Gastrocnemius medialis (tissue), 4 donors: Measurements from ENCODE around the gene RRP12. TPM values are rescaled to one million over a fixed set of nuclear protein-coding genes. Genes with fewer than 3 reads are reported as not detected.

Experiments
- ATAC-seq, 2 donors: fragments of 150-250 bp; one replicate each; pipeline ENCODE4 v1.9.1; 2016
- DNase-seq, 2 donors: peaks; one replicate each; pipeline ENCODE4 v3.0.0-alpha.2; 2019
- H3K27ac ChIP-seq, 4 donors: fragments of 200-600 bp; sonication (generic); 1 replicate in 1 of 4; 2 replicates in 3 of 4; pipeline ENCODE4 v1.5.1; 2016 to 2018; ENCODE audit warnings: mild to moderate bottlenecking in 2 of 4, moderate library complexity in 1 of 4
- H3K27me3 ChIP-seq, 3 donors: fragments of 200-600 bp; sonication (generic) in 2 of 3; 1 replicate in 1 of 3; 2 replicates in 2 of 3; pipeline versions ENCODE4 v1.5.1 to v1.6.0; 2016 to 2019; ENCODE audit warnings: mild to moderate bottlenecking in 1 of 3, moderate library complexity in 1 of 3
- H3K36me3 ChIP-seq, 2 donors: fragments of 200-600 bp; sonication (generic) in 1 of 2; one replicate each; pipeline ENCODE4 v1.5.1; 2017 to 2018
- H3K4me1 ChIP-seq, 2 donors: fragments of 200-600 bp; sonication (generic) in 1 of 2; one replicate each; pipeline ENCODE4 v1.5.1; 2016 to 2017; ENCODE audit warnings: mild to moderate bottlenecking in 2 of 2
- H3K4me3 ChIP-seq, 4 donors: fragments of 200-600 bp; sonication (generic) in 3 of 4; 1 replicate in 1 of 4; 2 replicates in 3 of 4; pipeline ENCODE4 v1.5.1; 2016 to 2019; ENCODE audit warnings: mild to moderate bottlenecking in 2 of 4
- H3K9me3 ChIP-seq, 3 donors: fragments of 200-600 bp; sonication (generic) in 2 of 3; 1 replicate in 1 of 3; 2 replicates in 2 of 3; pipeline ENCODE4 v1.5.1; 2016 to 2019
- POLR2A ChIP-seq, 2 donors: fragments of 450-650 bp; IDR thresholded peaks; one replicate each; pipeline ENCODE4 v1.6.1; 2017; ENCODE audit warnings: antibody characterized with exemption in 2 of 2, mild to moderate bottlenecking in 2 of 2, moderate library complexity in 2 of 2
- in situ Hi-C, 4 donors: fragments of 200-750 bp; cut with MboI; loops; one replicate each; pipeline versions ENCODE4 v1.15.0 to v1.8.0; 2017; ENCODE audit warnings: low sequenced_read_pairs in 4 of 4
- intact Hi-C: fragments of 100-400 bp; cut with DNase I; formaldehyde crosslinking; loops from one replicate; pipeline ENCODE4 v1.15.1; 2023; ENCODE audit warnings: low total_unique reads
- total RNA-seq, 4 donors: library from RNA; depleted of rRNA; stranded (reverse); fragments of >200 nt; gene quantifications; one replicate each; pipeline versions ENCODE4 v1.1.0 to v1.2.3, GENCODE V29; 2016
- TF ChIP-seq, protein P1 (sequence below), 5 experiments: fragments of 450-650 bp in 3 of 5; fragments of 200-600 bp in 2 of 5; sonication (generic) in 2 of 5; IDR thresholded peaks in 4 of 5; conservative IDR thresholded peaks in 1 of 5; 1 replicate in 4 of 5; 2 replicates in 1 of 5; pipeline ENCODE4 v1.5.1; 2016 to 2019; ENCODE audit warnings: antibody characterized with exemption in 5 of 5, mild to moderate bottlenecking in 3 of 5, moderate library complexity in 3 of 5

Gene RRP12
- total RNA-seq, 4 donors from 2014 or later = 41.9 to 61.4 (median 49.9) TPM

DNA sequence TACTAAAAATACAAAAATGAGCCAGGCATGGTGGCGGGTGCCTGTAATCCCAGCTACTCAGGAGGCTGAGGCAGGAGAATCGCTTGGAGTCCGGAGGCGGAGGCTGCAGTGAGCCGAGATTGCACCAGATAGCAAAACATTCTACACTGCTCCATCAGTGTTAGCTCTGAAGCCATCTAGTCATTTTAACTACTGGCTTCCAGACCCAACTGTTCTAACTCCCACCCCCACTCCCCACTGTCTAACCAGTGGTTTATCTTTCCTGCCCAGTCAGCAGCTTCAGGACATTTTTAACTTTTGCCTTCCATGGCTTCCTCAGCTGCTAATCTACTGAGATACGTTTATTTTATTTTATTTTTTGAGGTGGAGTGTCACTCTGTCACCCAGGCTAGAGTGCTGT lies 88.2 kb downstream of the RRP12 start:
- intact Hi-C loops (no loop called here), in situ Hi-C loops (no loop called here)
- ATAC-seq = no peak
- no peak overlapping the region for H3K27ac ChIP-seq
- H3K4me1 ChIP-seq = peaks cover 7 to 8% of the 10 kb centered on the region in 2 donors
- DNase-seq = no peak
- TF ChIP-seq, protein P1, sequence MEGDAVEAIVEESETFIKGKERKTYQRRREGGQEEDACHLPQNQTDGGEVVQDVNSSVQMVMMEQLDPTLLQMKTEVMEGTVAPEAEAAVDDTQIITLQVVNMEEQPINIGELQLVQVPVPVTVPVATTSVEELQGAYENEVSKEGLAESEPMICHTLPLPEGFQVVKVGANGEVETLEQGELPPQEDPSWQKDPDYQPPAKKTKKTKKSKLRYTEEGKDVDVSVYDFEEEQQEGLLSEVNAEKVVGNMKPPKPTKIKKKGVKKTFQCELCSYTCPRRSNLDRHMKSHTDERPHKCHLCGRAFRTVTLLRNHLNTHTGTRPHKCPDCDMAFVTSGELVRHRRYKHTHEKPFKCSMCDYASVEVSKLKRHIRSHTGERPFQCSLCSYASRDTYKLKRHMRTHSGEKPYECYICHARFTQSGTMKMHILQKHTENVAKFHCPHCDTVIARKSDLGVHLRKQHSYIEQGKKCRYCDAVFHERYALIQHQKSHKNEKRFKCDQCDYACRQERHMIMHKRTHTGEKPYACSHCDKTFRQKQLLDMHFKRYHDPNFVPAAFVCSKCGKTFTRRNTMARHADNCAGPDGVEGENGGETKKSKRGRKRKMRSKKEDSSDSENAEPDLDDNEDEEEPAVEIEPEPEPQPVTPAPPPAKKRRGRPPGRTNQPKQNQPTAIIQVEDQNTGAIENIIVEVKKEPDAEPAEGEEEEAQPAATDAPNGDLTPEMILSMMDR (IDR thresholded peaks at IDR 0.05 in 4 of 5, conservative IDR thresholded peaks at IDR 0.05 in 1 of 5) = no peak
- TF ChIP-seq POLR2A (IDR thresholded peaks at IDR 0.05) = no peak
- no peaks in the 10 kb centered on the region for H3K36me3 ChIP-seq
- H3K9me3 ChIP-seq = no peaks in the 10 kb centered on the region
- no peaks in the 10 kb centered on the region for H3K27me3 ChIP-seq
- H3K4me3 ChIP-seq = no peak overlapping the region

DNA sequence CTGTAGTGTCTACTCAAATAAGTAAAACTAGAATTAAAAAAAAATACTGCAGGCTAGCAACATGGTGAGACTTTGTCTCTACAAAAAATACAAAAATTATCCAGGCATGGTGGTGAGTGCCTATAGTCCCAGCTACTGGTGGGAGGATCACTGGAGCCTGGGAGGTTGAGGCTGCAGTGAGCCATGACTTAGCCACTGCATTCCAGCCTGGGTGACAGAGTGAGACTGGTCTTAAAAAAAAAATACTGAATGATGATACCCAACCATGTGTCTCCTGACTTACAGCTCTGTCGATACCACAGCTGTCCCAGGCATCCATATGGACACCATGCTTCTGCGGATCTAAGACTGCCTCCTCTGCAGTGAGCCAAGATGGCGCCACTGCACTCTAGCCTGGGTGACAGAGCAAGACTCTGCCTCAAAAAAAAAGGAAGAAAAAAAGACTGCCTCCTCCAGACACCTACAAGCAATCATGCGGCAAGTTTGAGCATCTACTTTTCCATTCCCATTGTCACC lies 90.0 kb downstream of the RRP12 start:
- in situ Hi-C loops = no loop called here
- intact Hi-C loops = no loop called here
- TF ChIP-seq, protein P1 (IDR thresholded peaks at IDR 0.05 in 4 of 5, conservative IDR thresholded peaks at IDR 0.05 in 1 of 5) = no peak
- no peak for TF ChIP-seq POLR2A (IDR thresholded peaks at IDR 0.05)

DNA sequence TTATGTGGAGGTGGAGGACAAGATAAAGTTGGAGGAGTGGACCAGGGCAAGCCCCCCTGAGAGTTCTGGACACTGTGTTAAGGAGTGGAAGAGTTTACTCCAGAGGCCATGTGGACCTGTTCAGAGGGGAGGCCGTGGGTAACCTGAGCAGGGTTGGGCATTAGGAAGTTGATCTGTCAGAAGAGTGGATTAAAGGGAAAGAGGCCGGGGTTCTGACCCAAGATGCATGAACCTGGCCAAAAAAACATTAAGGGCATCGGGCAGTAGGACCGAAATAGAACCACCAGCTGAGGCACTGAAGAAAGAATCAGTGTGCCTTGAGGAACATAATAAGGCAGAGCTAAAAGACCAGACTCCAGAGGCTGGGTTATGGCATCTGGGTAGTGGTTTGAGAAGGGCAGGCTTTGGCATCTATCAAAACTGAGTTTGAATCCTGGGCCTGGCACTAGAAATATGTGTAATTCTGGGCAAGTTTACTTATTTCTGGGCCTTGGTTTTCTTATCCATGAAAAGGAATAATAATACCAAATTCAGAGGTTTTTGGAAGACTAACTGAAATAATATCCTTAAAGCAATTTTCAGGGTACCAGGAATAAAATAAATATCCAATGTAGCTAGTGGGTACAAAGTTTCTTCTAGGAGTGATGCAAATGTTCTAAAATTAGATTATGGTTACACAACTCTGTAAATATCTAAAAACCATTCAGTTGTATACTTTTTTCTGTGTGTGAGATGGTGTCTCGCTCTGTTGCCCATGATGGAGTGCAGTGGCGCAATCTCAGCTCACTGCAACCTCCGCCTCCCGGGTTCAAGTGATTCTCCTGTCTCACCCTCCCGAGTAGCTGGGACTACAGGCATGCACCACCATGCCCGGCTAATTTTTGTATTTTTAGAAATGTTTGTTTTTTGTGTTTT lies 93.0 kb downstream of the RRP12 start:
- no peaks in the 10 kb centered on the region for H3K27me3 ChIP-seq
- in situ Hi-C loops (no loop called here), intact Hi-C loops (no loop called here)
- peaks cover 9 to 17% of the 10 kb centered on the region in 2 donors for H3K4me1 ChIP-seq
- H3K36me3 ChIP-seq = no peaks in the 10 kb centered on the region
- peak overlapping the region; percentile 8 to 68 (median 44) for H3K27ac ChIP-seq
- TF ChIP-seq, protein P1 (IDR thresholded peaks at IDR 0.05 in 4 of 5, conservative IDR thresholded peaks at IDR 0.05 in 1 of 5) = no peak
- no peak for TF ChIP-seq POLR2A (IDR thresholded peaks at IDR 0.05)
- peak in 1 of 2 donors; percentile 70 for ATAC-seq
- H3K4me3 ChIP-seq = no peak overlapping the region
- no peak for DNase-seq
- no peaks in the 10 kb centered on the region for H3K9me3 ChIP-seq

More for the DNA sequence above, 90.0 kb downstream of the RRP12 start:
- H3K4me3 ChIP-seq = no peak overlapping the region
- H3K27ac ChIP-seq = no peak overlapping the region
- peaks cover 9 to 17% of the 10 kb centered on the region in 2 donors for H3K4me1 ChIP-seq
- no peaks in the 10 kb centered on the region for H3K27me3 ChIP-seq
- DNase-seq (no peak), ATAC-seq (no peak)
- H3K36me3 ChIP-seq = no peaks in the 10 kb centered on the region
- no peaks in the 10 kb centered on the region for H3K9me3 ChIP-seq

DNA sequence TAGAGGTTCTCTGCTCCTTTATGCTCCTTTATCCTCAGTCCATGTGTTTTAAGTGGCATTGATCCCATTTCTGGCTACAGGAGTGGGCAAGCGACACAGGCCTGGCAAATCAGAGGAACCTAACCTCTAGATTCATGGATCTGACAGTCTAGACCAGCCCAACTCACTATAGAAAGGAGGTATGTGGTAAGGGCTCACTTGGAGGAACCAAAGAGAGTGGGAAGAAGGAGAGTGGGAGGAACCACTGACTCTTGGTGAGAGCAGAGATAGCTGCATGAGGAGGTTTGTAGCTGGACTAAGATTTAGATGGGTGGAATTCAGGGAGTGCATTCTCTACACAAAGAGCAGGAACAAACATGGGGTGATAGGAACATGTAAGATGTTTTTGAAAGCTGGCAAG lies 93.7 kb downstream of the RRP12 start:
- no peak overlapping the region for H3K4me3 ChIP-seq
- no peaks in the 10 kb centered on the region for H3K27me3 ChIP-seq
- in situ Hi-C loops = no loop called here
- no peaks in the 10 kb centered on the region for H3K9me3 ChIP-seq
- no peak for TF ChIP-seq POLR2A (IDR thresholded peaks at IDR 0.05)
- TF ChIP-seq, protein P1 (IDR thresholded peaks at IDR 0.05 in 4 of 5, conservative IDR thresholded peaks at IDR 0.05 in 1 of 5) = no peak
- DNase-seq (no peak), ATAC-seq (peak in 1 of 2 donors; percentile 21)
- H3K27ac ChIP-seq = peak overlapping the region in 2 of 4 donors; percentile 8 to 68
- H3K36me3 ChIP-seq = no peaks in the 10 kb centered on the region
- intact Hi-C loops = no loop called here
- peaks cover 9 to 17% of the 10 kb centered on the region in 2 donors for H3K4me1 ChIP-seq

Other genes with a start within 250 kb of the RRP12 start
- under 1 TPM in 2 of 4 donors, not detected in 2; 0.10 to 0.13 TPM for gene SLIT1, start 215.4 kb downstream of the RRP12 start, total RNA-seq
- 10 to 100 TPM in 1 of 4 donors, 1 to 10 TPM in 3; 1.7 to 12.3 (median 2.4) TPM for gene ARHGAP19, start 108.7 kb downstream of the RRP12 start, total RNA-seq
- gene FRAT1, start 82.1 kb downstream of the RRP12 start, total RNA-seq = 1 to 10 TPM; 1.7 to 7.6 (median 3.2) TPM
- gene FRAT2, start 66.6 kb downstream of the RRP12 start, total RNA-seq = 10 to 100 TPM in 3 of 4 donors, 1 to 10 TPM in 1; 9.3 to 28.7 (median 20.5) TPM
- 10 to 100 TPM; 41.0 to 72.1 (median 62.2) TPM for gene PGAM1, start 24.9 kb upstream of the RRP12 start, total RNA-seq
- gene EXOSC1, start 44.7 kb upstream of the RRP12 start, total RNA-seq = 10 to 100 TPM; 18.6 to 34.5 (median 26.8) TPM
- 10 to 100 TPM; 25.0 to 34.5 (median 31.6) TPM for gene ZDHHC16, start 44.8 kb upstream of the RRP12 start, total RNA-seq
- gene MMS19, start 97.1 kb upstream of the RRP12 start, total RNA-seq = 10 to 100 TPM; 56.1 to 70.0 (median 65.0) TPM
- gene UBTD1, start 97.6 kb upstream of the RRP12 start, total RNA-seq = 10 to 100 TPM; 13.7 to 40.0 (median 23.3) TPM
- 1,000 to 10,000 TPM in 1 of 4 donors, 100 to 1,000 TPM in 3; 105 to 1,024 (median 853) TPM for gene ANKRD2, start 171.4 kb upstream of the RRP12 start, total RNA-seq
- gene HOGA1, start 183.0 kb upstream of the RRP12 start, total RNA-seq = 10 to 100 TPM in 1 of 4 donors, 1 to 10 TPM in 1, under 1 TPM in 2; 0.27 to 11.2 (median 4.1) TPM
- under 1 TPM in 2 of 4 donors, not detected in 2; 0.41 to 0.55 TPM for gene C10orf62, start 188.4 kb upstream of the RRP12 start, total RNA-seq
- 1 to 10 TPM in 3 of 4 donors, under 1 TPM in 1; 0.51 to 8.7 (median 2.1) TPM for gene MORN4, start 232.2 kb upstream of the RRP12 start, total RNA-seq
- 10 to 100 TPM; 16.1 to 18.5 (median 17.9) TPM for gene PI4K2A, start 239.3 kb upstream of the RRP12 start, total RNA-seq